K562 (cell line): ENCODE results near the gene NLRP9. TPM values are rescaled to one million over a fixed set of nuclear protein-coding genes. Genes with fewer than 3 reads are reported as not detected.

ENCODE experiments used
- ARID1B ChIP-seq: fragments of 450-650 bp; IDR thresholded peaks from 2 replicates; pipeline ENCODE4 v1.6.1; 2016; ENCODE audit warnings: antibody characterized with exemption, mild to moderate bottlenecking, inconsistent platforms
- CCNT2 ChIP-seq: IDR thresholded peaks from 2 replicates; pipeline ENCODE4 v1.6.1; 2011; ENCODE audit warnings: borderline replicate concordance, low read depth, mild to moderate bottlenecking, moderate library complexity, mixed read lengths, low read length; ENCODE audit not compliant: insufficient read length; ENCODE audit errors: extremely low read depth
- FOXK2 ChIP-seq, 2 experiments: fragments of 450-650 bp; IDR thresholded peaks in 1 of 2; conservative IDR thresholded peaks in 1 of 2; 2 replicates each; pipeline ENCODE4 v1.6.1; 2016; ENCODE audit warnings: low read depth in 2 of 2, mild to moderate bottlenecking in 1 of 2
- KAT2B ChIP-seq: IDR thresholded peaks from one replicate; pipeline ENCODE4 v1.6.1; 2012; ENCODE audit warnings: low read depth, mild to moderate bottlenecking, control low read depth, inconsistent platforms, low read length, moderate library complexity
- POLR3G ChIP-seq: IDR thresholded peaks from 2 replicates; pipeline ENCODE4 v1.6.1; 2011; ENCODE audit not compliant: insufficient read length, insufficient replicate concordance; ENCODE audit errors: extremely low read depth
- PTBP1 ChIP-seq: fragments of 200-400 bp; formaldehyde crosslinking; IDR thresholded peaks from 2 replicates; pipeline ENCODE4 v1.6.1; 2017; ENCODE audit warnings: low read depth, low read length
- RBBP5 ChIP-seq: fragments of 200-600 bp; sonication (generic); IDR thresholded peaks from 2 replicates; pipeline ENCODE4 v1.6.1; 2012; ENCODE audit warnings: borderline replicate concordance, mild to moderate bottlenecking, low read length, control low read depth, inconsistent platforms; ENCODE audit not compliant: insufficient read depth, poor library complexity, severe bottlenecking
- SMARCA4 ChIP-seq: fragments of 450-650 bp; IDR thresholded peaks from 2 replicates; pipeline ENCODE4 v1.6.1; 2016
- SRF ChIP-seq, 2 experiments: fragments of 250-450, 450-650 bp in 1 of 2; sonication (Bioruptor Pico) in 1 of 2; sonication (generic) in 1 of 2; formaldehyde crosslinking; IDR thresholded peaks; 2 replicates each; pipeline versions ENCODE4 v1.5.0 to v1.5.1; 2020 to 2022; ENCODE audit warnings: mild to moderate bottlenecking in 1 of 2, missing genetic modification reagents in 1 of 2
- TAL1 ChIP-seq: fragments of 450-650 bp; IDR thresholded peaks from 2 replicates; pipeline ENCODE4 v1.6.1; 2016; ENCODE audit warnings: mild to moderate bottlenecking
- TCF3 ChIP-seq: sonication (generic); formaldehyde crosslinking; IDR thresholded peaks from 2 replicates; pipeline ENCODE4 v1.4.0; 2020; ENCODE audit warnings: mild to moderate bottlenecking, missing genetic modification reagents
- polyA plus RNA-seq, 8 experiments: library from polyadenylated mRNA; depleted of rRNA in 4 of 8; stranded (reverse) in 5 of 8; unstranded in 3 of 8; fragments of >200 nt; fragmentation: Nextera tagmentation in 2 of 8; fragmentation: Illumina TruSeq in 1 of 8; extraction: Ambion mirVana in 2 of 8; extraction: Trizol in 1 of 8; gene quantifications; 2 replicates each; pipeline versions ENCODE4 v1.2.1 to v1.2.3, GENCODE V29; 2011 to 2014; ENCODE audit warnings: inconsistent platforms in 1 of 8, missing spikeins in 1 of 8
- total RNA-seq, 7 experiments: library from RNA; depleted of rRNA in 6 of 7; stranded (reverse); fragments of >200 nt in 6 of 7; fragmentation: Illumina TruSeq in 2 of 7; extraction: Trizol in 2 of 7; gene quantifications; 2 replicates each; pipeline versions ENCODE4 v1.2.1 to v1.2.3, GENCODE V29; 2011 to 2021; ENCODE audit warnings: low replicate concordance in 1 of 7
- TF ChIP-seq, protein P1 (sequence below), 2 experiments: fragments of 450-650 bp; IDR thresholded peaks; 2 replicates each; pipeline ENCODE4 v1.6.1; 2016; ENCODE audit warnings: mild to moderate bottlenecking in 2 of 2, borderline replicate concordance in 1 of 2, low read depth in 1 of 2, moderate library complexity in 1 of 2
- TF ChIP-seq, protein P2 (sequence below): fragments of 450-650 bp; IDR thresholded peaks from 2 replicates; pipeline ENCODE4 v1.6.1; 2016; ENCODE audit warnings: borderline replicate concordance

Gene NLRP9
- total and polyA plus RNA-seq, 9 of the 15 experiments (the other 6 are each of a cell fraction or from before 2014, with no cell fraction given): not detected

DNA sequence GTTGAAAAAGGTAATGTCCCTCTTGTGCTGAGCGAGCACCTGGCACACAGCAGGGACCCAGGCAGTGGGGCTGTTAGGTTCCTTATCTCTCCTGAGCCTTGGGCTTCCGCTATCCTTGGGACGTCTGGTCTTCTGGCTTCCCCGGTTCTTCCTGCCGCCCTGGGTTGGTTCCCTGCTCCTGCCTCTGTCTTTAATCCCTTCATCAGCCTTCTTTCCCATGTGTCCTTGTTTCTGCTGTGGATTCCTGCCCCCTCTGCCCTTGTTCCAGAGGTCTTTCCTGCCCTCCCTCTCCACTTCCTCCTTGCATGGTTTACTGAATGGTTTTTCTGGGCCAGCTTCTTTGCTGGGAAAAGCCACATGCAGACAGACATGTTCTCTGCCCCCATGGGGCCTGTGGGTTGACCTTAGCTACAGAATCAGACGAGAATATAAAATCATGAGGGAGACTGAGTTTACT lies 60.6 kb downstream of the NLRP9 start (continued):
- TF ChIP-seq CCNT2 (no peak), RBBP5 (peak; percentile 29), SMARCA4 (0 out of 2 replicates have a peak, but pooled peaks have one; percentile 15), TCF3 (CRISPR knock-in tag) (peak; percentile 28; the same call in 1 of the 2 replicates), PTBP1 (no peak), POLR3G (no peak), TAL1 (peak; percentile 10; the same call in 1 of the 2 replicates), KAT2B (no peak), ARID1B (peak; percentile 27; the same call in 1 of the 2 replicates), FOXK2 (conservative IDR thresholded peaks at IDR 0.05 in 1 of 2, IDR thresholded peaks at IDR 0.05 in 1 of 2; ENCODE audit: low read depth in 2 of 2) (no peak), SRF (CRISPR knock-in tag; IDR thresholded peaks at IDR 0.05) (peak in 1 of 2 experiments; percentile 40; a peak in 1 of 4 replicates)
- TF ChIP-seq, protein P1, sequence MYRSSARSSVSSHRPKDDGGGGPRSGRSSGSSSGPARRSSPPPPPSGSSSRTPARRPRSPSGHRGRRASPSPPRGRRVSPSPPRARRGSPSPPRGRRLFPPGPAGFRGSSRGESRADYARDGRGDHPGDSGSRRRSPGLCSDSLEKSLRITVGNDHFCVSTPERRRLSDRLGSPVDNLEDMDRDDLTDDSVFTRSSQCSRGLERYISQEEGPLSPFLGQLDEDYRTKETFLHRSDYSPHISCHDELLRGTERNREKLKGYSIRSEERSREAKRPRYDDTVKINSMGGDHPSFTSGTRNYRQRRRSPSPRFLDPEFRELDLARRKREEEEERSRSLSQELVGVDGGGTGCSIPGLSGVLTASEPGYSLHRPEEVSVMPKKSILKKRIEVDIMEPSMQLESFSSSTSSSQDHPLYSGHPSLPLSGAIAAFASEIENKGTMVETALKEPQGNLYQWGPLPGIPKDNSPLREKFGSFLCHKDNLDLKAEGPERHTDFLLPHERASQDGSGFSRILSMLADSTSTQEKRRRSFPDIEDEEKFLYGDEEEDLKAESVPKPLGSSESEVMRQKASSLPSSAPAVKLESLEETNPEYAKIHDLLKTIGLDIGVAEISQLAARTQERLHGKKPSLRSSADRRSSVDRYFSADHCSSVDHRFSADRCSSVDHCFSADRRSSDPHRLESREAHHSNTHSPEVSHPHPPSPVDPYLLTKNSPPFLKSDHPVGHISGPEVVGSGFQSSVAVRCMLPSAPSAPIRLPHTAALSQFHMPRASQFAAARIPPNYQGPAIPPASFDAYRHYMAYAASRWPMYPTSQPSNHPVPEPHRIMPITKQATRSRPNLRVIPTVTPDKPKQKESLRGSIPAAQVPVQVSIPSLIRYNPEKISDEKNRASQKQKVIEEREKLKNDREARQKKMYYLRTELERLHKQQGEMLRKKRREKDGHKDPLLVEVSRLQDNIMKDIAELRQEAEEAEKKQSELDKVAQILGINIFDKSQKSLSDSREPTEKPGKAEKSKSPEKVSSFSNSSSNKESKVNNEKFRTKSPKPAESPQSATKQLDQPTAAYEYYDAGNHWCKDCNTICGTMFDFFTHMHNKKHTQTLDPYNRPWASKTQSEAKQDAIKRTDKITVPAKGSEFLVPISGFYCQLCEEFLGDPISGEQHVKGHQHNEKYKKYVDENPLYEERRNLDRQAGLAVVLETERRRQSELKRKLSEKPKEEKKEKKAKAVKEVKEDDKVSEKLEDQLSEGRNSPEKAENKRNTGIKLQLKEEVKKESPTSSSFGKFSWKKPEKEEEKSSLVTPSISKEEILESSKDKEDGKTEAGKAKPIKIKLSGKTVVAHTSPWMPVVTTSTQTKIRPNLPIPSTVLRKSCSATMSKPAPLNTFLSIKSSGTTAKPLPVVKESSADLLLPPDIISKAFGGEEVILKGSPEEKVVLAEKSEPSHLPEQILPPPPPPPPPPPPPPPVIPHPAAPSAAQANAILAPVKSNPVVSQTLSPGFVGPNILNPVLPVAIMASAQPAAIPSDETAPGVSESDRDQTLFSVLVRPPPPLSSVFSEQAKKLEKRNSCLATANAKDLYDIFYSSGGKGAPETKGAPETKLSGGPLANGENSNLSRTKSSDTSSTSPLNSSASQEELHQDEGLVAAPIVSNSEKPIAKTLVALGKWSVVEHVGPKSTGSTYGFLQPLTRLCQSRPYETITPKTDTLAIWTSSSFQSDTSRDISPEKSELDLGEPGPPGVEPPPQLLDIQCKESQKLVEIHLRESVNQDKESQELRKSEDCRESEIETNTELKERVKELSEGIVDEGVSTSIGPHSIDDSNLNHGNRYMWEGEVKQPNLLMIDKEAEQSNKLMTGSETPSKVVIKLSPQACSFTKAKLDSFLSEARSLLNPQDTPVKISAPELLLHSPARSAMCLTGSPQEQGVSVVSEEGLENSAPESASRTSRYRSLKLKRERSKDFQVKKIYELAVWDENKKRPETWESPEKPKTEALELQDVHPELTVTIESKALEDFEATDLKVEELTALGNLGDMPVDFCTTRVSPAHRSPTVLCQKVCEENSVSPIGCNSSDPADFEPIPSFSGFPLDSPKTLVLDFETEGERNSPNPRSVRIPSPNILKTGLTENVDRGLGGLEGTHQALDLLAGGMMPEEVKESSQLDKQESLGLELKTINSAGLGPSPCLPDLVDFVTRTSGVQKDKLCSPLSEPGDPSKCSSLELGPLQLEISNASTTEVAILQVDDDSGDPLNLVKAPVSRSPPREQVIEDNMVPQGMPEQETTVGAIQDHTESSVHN (IDR thresholded peaks at IDR 0.05; ENCODE audit: borderline replicate concordance in 1 of 2, low read depth in 1 of 2): no peak
- TF ChIP-seq, protein P2, sequence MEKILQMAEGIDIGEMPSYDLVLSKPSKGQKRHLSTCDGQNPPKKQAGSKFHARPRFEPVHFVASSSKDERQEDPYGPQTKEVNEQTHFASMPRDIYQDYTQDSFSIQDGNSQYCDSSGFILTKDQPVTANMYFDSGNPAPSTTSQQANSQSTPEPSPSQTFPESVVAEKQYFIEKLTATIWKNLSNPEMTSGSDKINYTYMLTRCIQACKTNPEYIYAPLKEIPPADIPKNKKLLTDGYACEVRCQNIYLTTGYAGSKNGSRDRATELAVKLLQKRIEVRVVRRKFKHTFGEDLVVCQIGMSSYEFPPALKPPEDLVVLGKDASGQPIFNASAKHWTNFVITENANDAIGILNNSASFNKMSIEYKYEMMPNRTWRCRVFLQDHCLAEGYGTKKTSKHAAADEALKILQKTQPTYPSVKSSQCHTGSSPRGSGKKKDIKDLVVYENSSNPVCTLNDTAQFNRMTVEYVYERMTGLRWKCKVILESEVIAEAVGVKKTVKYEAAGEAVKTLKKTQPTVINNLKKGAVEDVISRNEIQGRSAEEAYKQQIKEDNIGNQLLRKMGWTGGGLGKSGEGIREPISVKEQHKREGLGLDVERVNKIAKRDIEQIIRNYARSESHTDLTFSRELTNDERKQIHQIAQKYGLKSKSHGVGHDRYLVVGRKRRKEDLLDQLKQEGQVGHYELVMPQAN: 0 out of 2 replicates have a peak, but pooled peaks have one; percentile 36
